HL-60 (cell line): Measurements from ENCODE around the gene DCTN4.

ENCODE experiments used
- CTCF ChIP-seq: IDR thresholded peaks from one replicate; pipeline ENCODE4 v1.5.1; 2011; ENCODE audit warnings: low read length, control low read depth, inconsistent platforms; ENCODE audit not compliant: insufficient read depth
- POLR2AphosphoS5 ChIP-seq: IDR thresholded peaks from 2 replicates; pipeline ENCODE4 v1.6.1; 2012; ENCODE audit warnings: low read depth
- REST ChIP-seq: IDR thresholded peaks from 2 replicates; pipeline ENCODE4 v1.6.1; 2012; ENCODE audit warnings: low read depth; ENCODE audit not compliant: insufficient replicate concordance
- SPI1 ChIP-seq: IDR thresholded peaks from 2 replicates; pipeline ENCODE4 v1.6.1; 2012; ENCODE audit warnings: low read depth, mild to moderate bottlenecking, borderline replicate concordance

GRCh38 chr5:150661821-150662596 lies 96.8 kb downstream of the DCTN4 start:
- TF ChIP-seq CTCF (no peak), POLR2AphosphoS5 (no peak), REST (no peak), SPI1 (no peak)
